Measurements from ENCODE around the gene CYP26C1.

CYP26C1 gene

DNA sequence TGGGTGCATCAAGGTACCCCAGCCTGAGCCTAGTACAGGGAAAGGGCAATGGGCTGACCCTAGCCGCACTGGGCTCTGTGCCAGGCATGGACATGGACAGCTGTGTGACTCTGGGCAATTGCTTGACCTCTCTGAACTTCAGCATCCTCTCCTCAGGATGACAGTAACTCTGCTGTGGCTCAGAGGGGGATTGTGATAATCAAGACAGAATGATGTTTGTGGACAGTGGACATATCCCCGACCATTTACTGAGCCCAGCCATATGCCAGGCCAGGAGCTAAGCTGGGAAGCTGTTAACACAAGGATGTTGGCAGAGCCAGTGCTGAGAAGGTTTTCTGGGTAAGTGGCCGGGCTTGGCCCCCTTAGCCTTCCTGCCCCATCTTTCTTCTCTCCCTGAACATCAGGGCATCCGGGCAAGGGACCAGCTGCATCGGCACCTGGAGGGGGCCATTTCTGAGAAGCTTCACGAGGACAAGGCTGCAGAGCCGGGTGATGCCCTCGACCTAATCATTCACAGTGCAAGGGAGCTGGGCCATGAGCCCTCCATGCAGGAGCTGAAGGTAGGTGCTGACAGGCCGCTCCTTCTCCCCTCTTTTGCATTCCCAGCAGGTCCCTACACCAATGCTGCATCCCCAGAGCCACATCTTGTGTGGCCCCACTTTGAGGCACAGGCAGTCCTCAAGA is 3.5 kb downstream of the CYP26C1 start:
- DNase-seq (ENCODE audit: low read depth) = no peak

DNA sequence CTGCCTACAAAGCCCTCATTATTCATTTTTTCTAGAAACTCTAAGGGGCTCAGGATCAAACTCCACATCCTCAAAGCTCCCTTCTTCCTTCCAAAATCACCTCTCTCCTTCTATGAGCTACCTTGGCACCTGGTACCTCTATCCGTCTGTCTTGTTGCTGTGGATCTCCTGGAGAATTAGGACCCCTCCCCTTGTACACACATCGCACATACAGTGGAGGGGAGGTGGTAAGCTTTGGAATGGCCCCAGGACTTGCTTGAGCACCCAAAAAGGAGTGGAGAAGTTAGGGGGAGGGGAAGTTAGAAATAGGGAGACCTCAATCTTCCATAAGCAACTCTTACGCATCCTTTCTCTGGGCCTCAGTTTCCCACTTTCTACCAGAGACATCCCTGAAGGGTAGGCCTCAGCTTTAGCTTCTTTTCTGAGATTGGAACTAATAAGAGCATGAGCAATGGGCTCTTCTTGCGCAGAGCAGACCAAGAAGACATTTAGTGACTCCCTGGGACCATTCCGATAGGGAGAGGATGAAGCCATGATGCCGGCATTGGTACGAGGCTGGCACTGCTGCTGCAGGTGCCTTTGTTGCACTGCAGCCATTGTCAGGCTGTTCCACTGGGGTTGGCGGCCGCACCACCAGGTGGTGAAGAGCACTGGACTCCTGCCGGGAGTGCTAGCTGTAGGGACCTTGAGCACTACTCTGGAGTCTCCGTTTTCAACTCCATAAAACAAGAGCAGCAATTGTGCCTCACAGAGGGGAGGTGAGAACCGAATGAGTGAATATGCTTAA is 4.5 kb downstream of the CYP26C1 start:
- no peak for DNase-seq (ENCODE audit: low read depth)

DNA sequence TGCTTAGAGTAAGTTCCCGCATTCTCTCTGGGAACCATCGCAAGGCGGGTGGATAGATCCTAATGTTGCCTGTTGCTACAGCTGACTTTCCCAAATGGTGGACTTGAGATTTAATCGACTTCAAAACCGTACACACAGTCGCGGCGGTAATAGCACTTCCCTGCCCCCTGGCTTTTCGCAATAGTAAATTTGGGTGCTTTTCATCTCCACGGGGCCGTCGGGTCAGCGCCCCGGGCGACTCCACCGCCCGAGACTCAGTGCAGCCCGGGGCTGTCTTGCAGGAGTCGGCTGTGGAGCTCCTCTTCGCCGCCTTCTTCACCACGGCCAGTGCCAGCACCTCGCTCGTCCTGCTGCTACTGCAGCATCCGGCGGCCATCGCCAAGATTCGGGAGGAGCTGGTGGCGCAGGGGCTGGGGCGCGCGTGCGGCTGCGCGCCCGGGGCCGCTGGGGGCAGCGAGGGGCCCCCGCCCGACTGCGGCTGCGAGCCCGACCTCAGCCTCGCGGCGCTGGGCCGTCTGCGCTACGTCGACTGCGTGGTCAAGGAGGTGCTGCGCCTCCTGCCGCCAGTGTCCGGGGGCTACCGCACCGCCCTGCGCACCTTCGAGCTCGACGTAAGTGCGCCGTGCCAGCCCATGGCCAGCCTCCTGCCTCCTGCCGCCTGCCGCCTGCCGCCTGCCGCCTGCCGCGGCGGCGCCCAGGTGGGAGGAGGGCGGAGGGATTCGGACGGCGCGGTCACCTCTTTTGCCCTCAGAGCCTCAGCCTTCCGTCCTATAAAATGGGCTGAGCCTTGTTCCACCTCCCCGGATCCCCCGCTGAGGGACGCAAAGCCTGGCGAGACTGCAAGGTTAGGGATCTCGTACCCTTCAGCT is 5.3 kb downstream of the CYP26C1 start:
- no peak for DNase-seq (ENCODE audit: low read depth)

DNA sequence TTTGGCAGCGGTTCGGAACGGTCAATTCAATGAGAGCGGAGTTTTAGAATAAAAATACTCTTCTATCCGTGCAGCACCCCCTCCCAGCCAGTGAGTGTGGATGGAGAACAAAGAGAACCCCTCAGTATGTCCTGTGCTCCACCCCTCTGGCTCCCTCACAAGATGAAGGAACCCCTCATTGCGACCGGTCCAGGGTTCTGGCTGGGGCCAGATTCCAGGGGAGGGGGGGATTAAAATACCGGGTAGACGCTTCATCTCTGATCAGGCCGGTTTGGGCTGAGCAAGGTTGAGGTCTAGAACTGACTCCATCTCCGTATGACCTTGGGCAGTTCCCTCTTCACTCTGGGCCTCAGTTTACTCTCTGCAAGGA is 5.9 kb downstream of the CYP26C1 start:
- no peak for DNase-seq (ENCODE audit: low read depth)

DNA sequence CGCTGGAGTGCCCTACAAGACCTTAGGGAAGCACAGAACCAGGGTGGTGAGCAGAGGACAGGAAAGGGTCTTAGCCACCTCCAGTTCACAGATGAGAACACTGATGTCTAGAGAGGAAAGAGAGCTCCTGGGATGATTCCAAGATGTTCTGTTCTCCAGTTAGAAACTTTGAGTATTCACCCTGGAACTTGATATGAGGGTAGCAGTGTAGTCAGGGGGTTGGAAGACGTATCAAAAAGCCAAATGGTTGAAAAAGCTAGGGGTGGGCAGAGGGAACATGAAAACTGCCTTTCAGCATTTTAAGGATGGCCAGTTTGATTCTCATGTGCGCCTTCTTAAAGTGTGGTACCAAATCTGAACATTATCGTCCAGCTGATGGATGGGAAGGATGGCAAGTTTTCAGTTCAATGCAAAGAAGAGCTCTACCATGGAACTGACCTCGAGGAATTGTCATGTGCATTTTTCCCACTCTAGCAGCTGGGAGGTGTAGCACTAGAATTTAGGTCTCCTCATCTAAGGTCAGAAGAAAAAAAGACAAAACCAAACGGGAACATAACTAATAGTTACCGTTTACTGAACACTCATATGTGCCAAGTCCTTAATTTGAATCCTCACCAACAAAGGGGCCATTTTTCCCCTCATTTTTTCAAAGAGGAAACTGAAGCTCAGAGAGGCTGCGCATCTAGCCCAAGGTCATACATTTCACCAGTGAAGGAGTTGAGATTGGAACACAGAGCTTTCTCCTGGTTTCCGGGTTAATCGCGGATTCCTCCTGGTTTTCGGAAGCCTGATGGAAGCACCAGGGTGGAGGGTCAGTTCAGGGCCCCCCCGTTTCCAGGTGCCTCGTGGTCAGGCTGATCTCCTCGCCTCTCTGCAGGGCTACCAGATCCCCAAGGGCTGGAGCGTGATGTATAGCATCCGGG is 7.1 kb downstream of the CYP26C1 start:
- DNase-seq (ENCODE audit: low read depth) = no peak

DNA sequence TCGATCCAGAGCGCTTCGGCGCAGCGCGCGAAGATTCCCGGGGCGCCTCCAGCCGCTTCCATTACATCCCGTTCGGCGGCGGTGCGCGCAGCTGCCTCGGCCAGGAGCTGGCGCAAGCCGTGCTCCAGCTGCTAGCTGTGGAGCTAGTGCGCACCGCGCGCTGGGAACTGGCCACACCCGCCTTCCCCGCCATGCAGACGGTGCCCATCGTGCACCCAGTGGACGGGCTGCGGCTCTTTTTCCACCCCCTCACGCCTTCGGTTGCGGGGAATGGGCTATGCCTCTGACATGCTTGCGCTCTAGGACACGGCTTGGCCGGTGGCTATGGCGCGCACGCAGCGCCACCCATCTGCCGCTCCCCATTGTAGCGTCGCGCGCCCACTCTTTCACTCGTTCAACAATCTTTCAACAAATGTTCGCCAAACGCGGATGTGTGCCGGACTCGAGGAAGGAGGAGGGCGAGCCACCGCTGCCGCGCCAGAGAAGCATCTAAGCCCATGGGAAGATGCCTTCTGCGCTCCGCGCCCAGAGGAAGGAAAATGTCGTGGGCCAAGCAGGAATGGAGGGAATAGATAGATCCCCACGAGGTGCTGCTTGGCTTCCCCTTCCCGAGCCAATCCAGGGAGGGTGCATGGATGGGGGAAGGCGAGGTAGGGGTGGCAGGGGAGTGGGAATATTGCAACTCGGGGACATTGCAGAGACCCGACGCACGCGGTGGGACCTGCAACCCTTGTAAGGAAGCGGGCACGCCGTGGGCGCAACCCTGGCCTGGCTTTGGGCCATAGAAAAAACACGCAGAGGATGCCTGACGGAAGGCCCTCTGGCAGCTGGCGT is 8.0 kb downstream of the CYP26C1 start:
- no peak for DNase-seq (ENCODE audit: low read depth)

DNA sequence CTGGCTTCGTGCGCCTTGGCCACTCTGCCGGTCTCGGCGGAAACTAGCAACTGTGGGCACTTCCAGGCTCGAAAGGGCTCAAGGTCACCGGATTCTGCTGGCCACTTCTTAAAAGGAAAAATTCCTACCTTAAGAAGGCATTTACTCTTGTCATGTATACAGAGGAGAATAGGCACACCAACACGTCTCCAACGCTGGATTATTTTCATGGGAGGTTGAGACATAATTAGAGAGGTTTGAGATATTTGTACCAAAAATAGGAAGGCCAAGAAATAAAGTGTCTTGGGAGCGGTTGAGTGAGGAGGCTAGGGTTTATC is 8.6 kb downstream of the CYP26C1 start:
- DNase-seq (ENCODE audit: low read depth) = no peak

DNA sequence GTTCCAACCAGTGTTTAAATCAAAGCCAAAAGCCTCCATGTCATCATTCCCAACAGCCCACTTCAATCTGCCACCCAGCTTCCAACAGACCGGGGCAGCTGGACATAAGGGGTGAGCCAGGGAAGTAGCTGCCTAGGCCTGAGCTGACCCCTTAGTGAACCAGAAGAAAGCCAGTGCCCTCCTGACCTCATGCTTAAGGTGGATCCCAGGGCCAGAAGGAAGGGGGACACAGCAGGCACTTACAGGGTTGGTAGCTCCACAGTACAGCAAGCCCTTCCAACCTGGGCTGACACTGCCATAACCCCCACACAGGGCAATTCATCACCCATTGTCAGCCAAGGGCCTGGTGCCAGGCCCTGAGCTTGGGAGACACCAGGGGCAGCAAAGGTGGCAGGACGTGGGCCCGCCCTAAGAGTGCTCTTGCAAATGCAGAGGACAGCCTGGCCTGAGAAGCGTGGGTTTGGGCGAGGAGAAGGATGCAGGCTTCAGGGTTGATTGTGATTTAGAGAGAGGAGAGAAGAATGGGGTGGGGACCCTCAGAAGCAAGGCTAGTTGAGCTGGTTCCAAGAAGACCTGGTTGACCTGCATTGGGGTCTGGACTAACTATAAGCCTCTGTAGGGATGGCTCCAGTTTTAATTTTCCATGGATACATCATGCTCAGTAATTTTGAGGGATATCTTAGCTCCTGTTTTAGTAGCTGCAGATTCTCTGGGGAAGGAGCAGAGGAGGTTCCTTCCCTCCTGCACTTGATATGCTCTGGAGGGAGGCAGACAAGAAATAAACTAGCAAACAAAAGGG is 10.0 kb downstream of the CYP26C1 start:
- DNase-seq (ENCODE audit: low read depth) = no peak

DNA sequence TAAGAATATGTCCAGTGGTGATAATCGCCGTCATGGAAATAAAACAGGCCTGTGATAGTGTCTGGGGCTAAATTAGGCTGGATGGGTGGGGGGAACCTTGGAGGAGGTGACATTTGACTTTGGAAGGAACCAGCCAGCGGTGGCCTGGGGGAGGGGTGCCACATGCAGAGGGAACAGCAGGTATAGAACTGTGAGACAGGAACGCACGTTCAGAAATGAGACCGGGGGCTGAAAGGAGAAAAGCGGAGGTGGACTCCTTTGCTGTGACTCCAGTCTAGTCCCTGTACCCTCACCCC is 10.5 kb downstream of the CYP26C1 start:
- no peak for DNase-seq (ENCODE audit: low read depth)

DNA sequence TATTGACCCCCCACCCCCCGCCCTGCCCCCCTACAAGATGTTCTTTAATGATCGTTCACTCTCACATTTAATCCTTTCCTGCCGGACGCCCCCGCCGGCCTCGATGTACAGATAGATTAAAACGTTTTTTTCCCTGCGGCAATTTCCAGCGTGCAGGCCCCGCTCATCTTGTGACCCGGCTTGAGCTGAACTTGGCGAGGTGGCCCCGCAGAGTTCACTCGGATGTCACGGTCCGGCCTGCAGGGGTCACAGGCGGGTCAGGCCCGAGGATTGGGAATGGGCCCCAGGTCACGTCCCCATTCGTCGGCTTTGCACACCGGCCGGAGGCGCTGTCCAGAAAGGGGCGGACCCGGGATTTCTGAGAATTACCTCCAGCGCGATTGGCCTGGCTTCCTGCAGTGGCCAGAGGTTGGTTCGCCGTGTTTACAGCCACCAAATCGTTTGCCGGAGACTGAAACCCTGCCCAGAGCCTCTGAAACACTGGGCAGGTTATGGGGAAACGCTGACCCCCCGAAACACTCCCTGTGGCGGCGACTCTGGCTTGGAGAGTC is 11.2 kb downstream of the CYP26C1 start:
- no peak for DNase-seq (ENCODE audit: low read depth)

DNA sequence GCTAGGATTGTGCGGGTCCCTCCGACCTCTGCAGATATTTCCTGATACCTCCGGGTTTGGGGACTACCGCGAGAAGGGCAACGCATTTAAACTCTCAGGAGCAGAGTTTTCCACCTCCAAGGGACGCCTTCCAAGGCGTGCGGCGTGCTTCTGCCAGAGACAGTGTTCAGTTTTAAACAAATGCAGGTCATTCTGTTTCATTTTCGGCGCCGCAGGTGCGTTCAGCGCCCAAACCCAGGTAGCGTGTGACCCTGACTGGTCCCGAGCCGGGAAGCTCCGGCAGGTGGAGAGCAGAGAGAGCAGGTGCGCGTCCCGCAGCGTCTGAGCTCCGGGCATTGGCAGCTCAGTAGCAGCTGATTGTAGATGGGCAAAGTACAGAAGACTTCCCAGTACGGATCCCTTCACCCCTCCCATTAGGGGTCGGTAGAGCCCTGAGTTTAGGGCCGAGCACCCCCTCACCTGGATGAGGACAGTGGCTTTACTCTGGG is 11.7 kb downstream of the CYP26C1 start:
- no peak for DNase-seq (ENCODE audit: low read depth)

DNA sequence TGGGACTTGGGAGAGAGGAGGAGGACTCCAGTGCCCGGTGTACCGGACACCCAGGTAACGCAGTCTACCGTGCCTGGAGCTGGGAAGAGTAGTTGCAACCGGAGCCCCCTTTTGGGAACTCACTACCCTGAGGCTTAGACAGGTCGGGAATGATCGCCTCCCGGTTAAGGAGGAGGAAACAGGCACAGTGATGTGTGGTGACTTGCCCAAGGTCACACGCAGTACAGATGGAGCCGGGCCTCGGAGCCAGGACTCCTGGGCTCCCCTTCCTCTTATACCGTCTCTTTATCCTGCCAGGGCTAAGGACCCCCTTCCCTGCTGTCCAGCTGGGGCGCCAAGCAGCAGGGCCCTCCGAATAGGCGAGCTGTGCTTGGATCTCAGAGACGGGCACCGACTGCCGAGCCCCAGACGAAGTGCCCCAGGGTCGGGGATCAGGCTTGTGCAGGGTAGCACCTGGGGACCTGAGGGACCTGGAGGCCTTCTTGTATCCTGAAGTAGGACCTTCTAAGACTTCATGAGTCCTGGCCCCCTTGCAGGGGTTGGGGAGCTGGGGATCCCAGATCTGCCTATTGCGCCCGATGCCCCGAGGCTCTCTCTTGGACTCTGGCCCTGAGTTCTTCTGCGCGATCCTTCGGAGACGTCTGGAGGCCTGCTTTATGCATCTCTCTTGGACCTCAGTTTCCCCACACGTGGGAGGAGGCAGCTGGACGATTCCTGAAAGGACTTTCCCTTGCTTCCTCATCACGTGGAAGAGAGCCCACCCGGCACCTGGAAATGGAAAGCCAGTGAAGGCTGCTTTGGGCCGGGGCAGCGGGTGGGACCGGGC is 12.3 kb downstream of the CYP26C1 start:
- no peak for DNase-seq (ENCODE audit: low read depth)

DNA sequence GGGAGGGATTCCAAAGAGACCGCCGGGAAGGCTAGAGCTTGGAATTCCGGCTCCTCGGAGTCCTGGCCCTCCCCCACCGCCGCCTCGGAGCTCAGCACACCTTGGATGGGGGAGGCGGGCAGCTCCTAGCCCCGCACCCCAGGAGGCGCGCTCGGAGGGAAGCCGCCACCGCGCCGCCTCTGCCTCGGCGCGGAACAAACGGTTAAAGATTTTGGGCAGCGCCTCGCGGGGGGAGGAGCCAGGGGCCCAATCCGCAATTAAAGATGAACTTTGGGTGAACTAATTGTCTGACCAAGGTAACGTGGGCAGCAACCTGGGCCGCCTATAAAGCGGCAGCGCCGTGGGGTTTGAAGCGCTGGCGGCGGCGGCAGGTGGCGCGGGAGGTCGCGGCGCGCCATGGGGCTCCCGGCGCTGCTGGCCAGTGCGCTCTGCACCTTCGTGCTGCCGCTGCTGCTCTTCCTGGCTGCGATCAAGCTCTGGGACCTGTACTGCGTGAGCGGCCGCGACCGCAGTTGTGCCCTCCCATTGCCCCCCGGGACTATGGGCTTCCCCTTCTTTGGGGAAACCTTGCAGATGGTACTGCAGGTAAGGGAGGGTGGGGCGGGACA is 13.0 kb downstream of the CYP26C1 start, which contains the start of gene CYP26A1:
Gene CYP26A1 (plus strand): TSS at position 355 of the 608 bp plus-strand sequence. CDS start 42 bp downstream, at position 397.
- no peak for DNase-seq (ENCODE audit: low read depth)

DNA sequence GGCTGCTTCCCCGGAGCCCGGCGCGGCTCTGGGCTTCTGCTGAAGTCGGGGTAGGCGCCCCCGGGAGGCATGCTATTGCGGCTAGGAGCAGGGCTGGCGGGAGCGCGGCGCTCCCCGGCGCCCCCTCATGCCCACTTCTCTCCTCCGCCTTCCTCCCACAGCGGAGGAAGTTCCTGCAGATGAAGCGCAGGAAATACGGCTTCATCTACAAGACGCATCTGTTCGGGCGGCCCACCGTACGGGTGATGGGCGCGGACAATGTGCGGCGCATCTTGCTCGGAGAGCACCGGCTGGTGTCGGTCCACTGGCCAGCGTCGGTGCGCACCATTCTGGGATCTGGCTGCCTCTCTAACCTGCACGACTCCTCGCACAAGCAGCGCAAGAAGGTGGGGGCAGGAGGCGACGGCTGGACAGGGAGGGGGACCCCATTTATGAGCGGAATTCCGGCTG is 13.6 kb downstream of the CYP26C1 start:
- DNase-seq (ENCODE audit: low read depth) = no peak

DNA sequence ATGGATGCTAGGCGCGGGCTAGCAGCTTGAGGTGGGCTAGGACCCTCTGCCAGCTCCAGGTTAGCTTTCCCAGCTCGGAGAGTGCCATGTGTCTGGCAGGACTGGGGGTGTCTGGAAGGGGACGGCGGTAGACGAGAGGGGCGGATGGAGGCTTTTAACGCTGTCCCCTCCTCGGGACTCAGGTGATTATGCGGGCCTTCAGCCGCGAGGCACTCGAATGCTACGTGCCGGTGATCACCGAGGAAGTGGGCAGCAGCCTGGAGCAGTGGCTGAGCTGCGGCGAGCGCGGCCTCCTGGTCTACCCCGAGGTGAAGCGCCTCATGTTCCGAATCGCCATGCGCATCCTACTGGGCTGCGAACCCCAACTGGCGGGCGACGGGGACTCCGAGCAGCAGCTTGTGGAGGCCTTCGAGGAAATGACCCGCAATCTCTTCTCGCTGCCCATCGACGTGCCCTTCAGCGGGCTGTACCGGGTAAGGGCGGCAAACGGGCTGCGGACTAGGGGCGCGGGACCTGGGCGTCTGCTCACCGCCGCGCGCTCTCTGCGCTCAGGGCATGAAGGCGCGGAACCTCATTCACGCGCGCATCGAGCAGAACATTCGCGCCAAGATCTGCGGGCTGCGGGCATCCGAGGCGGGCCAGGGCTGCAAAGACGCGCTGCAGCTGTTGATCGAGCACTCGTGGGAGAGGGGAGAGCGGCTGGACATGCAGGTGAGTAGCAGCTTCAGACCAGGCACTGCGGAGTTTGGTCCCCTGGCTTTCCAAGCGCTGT is 14.2 kb downstream of the CYP26C1 start:
- no peak for DNase-seq (ENCODE audit: low read depth)

DNA sequence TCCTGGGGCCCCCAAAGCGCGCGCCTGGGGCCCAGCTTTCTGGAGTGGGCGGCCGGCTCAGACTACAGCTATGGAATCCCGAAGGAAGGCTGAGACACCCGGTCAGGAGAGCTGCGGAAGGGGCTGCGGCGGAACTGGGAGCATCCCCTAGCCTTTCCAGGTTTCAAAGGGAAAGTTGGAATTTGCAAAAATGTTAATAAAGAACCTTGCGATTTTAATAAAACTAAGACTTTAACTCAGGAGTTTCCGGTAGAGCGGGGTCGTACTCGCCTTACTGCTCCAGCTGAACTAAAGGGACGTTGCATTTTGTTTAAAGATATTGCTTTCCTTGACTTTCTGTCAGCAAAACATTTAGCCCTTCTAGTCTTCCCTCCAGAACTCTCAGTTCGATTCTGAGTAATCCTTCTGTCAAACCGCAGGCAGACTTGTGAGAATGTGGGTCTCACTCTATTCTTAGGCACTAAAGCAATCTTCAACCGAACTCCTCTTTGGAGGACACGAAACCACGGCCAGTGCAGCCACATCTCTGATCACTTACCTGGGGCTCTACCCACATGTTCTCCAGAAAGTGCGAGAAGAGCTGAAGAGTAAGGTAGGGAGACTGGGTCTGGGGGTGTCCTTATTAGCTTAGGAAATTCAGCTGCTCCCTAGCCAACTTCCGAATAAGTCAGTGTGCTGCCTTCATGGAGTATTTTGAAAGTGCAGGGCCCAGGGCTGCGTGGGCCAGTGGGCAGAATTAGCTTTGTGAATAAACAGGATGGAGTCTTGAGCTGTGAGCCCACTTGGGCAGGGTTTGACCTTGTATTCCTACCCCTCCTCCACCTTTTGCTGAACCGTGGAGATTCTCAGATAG is 15.0 kb downstream of the CYP26C1 start:
- no peak for DNase-seq (ENCODE audit: low read depth)

DNA sequence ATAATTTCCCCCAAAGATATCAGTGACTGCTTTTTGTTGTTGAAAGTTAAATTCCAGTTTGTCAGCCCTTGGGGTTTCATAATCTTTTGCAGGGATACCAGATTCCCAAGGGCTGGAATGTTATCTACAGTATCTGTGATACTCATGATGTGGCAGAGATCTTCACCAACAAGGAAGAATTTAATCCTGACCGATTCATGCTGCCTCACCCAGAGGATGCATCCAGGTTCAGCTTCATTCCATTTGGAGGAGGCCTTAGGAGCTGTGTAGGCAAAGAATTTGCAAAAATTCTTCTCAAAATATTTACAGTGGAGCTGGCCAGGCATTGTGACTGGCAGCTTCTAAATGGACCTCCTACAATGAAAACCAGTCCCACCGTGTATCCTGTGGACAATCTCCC is 16.3 kb downstream of the CYP26C1 start:
- no peak for DNase-seq (ENCODE audit: low read depth)
